COLO668 (cell line): ENCODE measurements around the gene CEP55.
"Not testable (repeated sequence)": the region's sequence is repeated elsewhere in the genome, so short reads cannot be mapped to it uniquely, and the experiment has no call there.

ENCODE experiments used
- DNase-seq: peaks from one replicate; lab custom pipeline; 2025; ENCODE audit not compliant: unreplicated experiment; lab: John Stamatoyannopoulos, UW

Gene CEP55

GRCh38 chr10:93496322-93497041, at the start of gene CEP55:
TSS of gene CEP55 (plus strand) at chr10:93496612. CDS start at chr10:93500052, 3,440 bp downstream.
- DNase-seq, result peak; percentile 94

GRCh38 chr10:93447019-93447418, 49.4 kb upstream of the CEP55 start:
- no peak for DNase-seq

- DNase-seq, result no peak
Observed at GRCh38 chr10:93447970-93448369, 48.4 kb upstream of the CEP55 start.

GRCh38 chr10:93451244-93451947, 45.0 kb upstream of the CEP55 start:
- DNase-seq, result no peak

- no peak for DNase-seq
Observed at GRCh38 chr10:93452143-93452542, 44.3 kb upstream of the CEP55 start.

GRCh38 chr10:93454146-93454545, 42.3 kb upstream of the CEP55 start:
- no peak for DNase-seq

GRCh38 chr10:93454736-93455135, 41.7 kb upstream of the CEP55 start:
- no peak for DNase-seq

GRCh38 chr10:93456480-93456879, 39.9 kb upstream of the CEP55 start:
- DNase-seq, result no peak

GRCh38 chr10:93457511-93457910, 38.9 kb upstream of the CEP55 start:
- DNase-seq, result no peak

GRCh38 chr10:93458821-93459257, 37.6 kb upstream of the CEP55 start:
- DNase-seq, result no peak

GRCh38 chr10:93459466-93459865, 36.9 kb upstream of the CEP55 start:
- DNase-seq, result no peak

- DNase-seq, result peak; percentile 72
Observed at GRCh38 chr10:93461109-93461806, 35.2 kb upstream of the CEP55 start.

- DNase-seq, result peak; percentile 82
Observed at GRCh38 chr10:93461807-93462178, 34.6 kb upstream of the CEP55 start.

- no peak for DNase-seq
Observed at GRCh38 chr10:93462371-93462770, 34.0 kb upstream of the CEP55 start.

- no peak for DNase-seq
Observed at GRCh38 chr10:93462881-93463280, 33.5 kb upstream of the CEP55 start.

GRCh38 chr10:93463723-93464476, 32.5 kb upstream of the CEP55 start:
- no peak for DNase-seq

- DNase-seq, result no peak
Observed at GRCh38 chr10:93464776-93465388, 31.5 kb upstream of the CEP55 start.

GRCh38 chr10:93465806-93466675, 30.4 kb upstream of the CEP55 start:
- peak; percentile 72 for DNase-seq

GRCh38 chr10:93467635-93468034, 28.8 kb upstream of the CEP55 start:
- DNase-seq, result not testable (repeated sequence)
